Astrocyte (in vitro differentiated cells and primary cell): ENCODE results near the gene LTA. TPM values are rescaled to one million over a fixed set of nuclear protein-coding genes. Genes with fewer than 3 reads are reported as not detected.

ENCODE experiments used
- DNase-seq: peaks from one replicate; pipeline ENCODE4 v3.0.0-alpha.2; 2010; ENCODE audit warnings: low read depth
- FAIRE-seq: peaks from 2 replicates; lab custom pipeline; 2011; peaks lifted over from hg19 to GRCh38; lab: Jason Lieb, UNC
- H2AFZ ChIP-seq: 2 replicates; pipeline ENCODE4 v1.6.0; 2012; ENCODE audit warnings: low read depth, low read length, inconsistent platforms
- H3K27ac ChIP-seq: 2 replicates; pipeline ENCODE4 v1.5.1; 2011; ENCODE audit warnings: low read depth, low read length, inconsistent platforms
- H3K27me3 ChIP-seq: 2 replicates; pipeline ENCODE4 v1.6.0; 2011; ENCODE audit warnings: low read length, inconsistent platforms; ENCODE audit not compliant: insufficient read depth
- H3K36me3 ChIP-seq: 2 replicates; pipeline ENCODE4 v1.5.1; 2011; ENCODE audit warnings: low read length, inconsistent platforms; ENCODE audit not compliant: insufficient read depth
- H3K4me1 ChIP-seq: 2 replicates; pipeline ENCODE4 v1.5.1; 2011; ENCODE audit warnings: low read length, inconsistent platforms; ENCODE audit not compliant: insufficient read depth
- H3K4me2 ChIP-seq: 2 replicates; pipeline ENCODE4 v1.6.0; 2012; ENCODE audit warnings: low read length, inconsistent platforms
- H3K4me3 ChIP-seq: 2 replicates; pipeline ENCODE4 v1.5.1; 2011; ENCODE audit warnings: low read depth, mild to moderate bottlenecking, low read length, inconsistent platforms; ENCODE audit not compliant: insufficient read depth
- H3K79me2 ChIP-seq: 2 replicates; pipeline ENCODE4 v1.6.0; 2012; ENCODE audit warnings: mild to moderate bottlenecking, low read length, inconsistent platforms; ENCODE audit not compliant: insufficient read depth
- H3K9ac ChIP-seq: 2 replicates; pipeline ENCODE4 v1.6.0; 2012; ENCODE audit warnings: mild to moderate bottlenecking, low read length, inconsistent platforms
- H3K9me3 ChIP-seq: 2 replicates; pipeline ENCODE4 v1.5.1; 2012; ENCODE audit warnings: low read depth, mild to moderate bottlenecking, low read length, inconsistent platforms; ENCODE audit not compliant: insufficient read depth
- H4K20me1 ChIP-seq: 2 replicates; pipeline ENCODE4 v1.6.0; 2012; ENCODE audit warnings: low read length, inconsistent platforms; ENCODE audit not compliant: insufficient read depth
- H3K27ac Mint-ChIP-seq: one replicate; pipeline ENCODE4 v1.8.0; 2021; ENCODE audit warnings: mild to moderate bottlenecking, mixed read lengths; ENCODE audit not compliant: unreplicated experiment
- H3K27me3 Mint-ChIP-seq: one replicate; pipeline ENCODE4 v1.8.0; 2021; ENCODE audit warnings: low read depth, mixed read lengths; ENCODE audit not compliant: unreplicated experiment
- H3K36me3 Mint-ChIP-seq: one replicate; pipeline ENCODE4 v1.8.0; 2021; ENCODE audit warnings: low read depth, mixed read lengths; ENCODE audit not compliant: unreplicated experiment
- H3K4me1 Mint-ChIP-seq: one replicate; pipeline ENCODE4 v1.8.0; 2021; ENCODE audit warnings: low read depth, mixed read lengths; ENCODE audit not compliant: unreplicated experiment
- H3K4me3 Mint-ChIP-seq: one replicate; pipeline ENCODE4 v1.8.0; 2021; ENCODE audit warnings: mild to moderate bottlenecking, moderate library complexity, mixed read lengths; ENCODE audit not compliant: unreplicated experiment
- H3K9me3 Mint-ChIP-seq: one replicate; pipeline ENCODE4 v1.8.0; 2021; ENCODE audit warnings: mild to moderate bottlenecking, mixed read lengths; ENCODE audit not compliant: unreplicated experiment
- CTCF ChIP-seq: IDR thresholded peaks from 2 replicates; pipeline ENCODE4 v1.5.1; 2011; ENCODE audit warnings: low read depth, mild to moderate bottlenecking, inconsistent platforms, low read length, moderate library complexity; ENCODE audit not compliant: insufficient read depth
- EZH2 ChIP-seq: IDR thresholded peaks from 2 replicates; pipeline ENCODE4 v1.6.1; 2012; ENCODE audit warnings: mild to moderate bottlenecking, low read length, inconsistent platforms; ENCODE audit not compliant: insufficient read depth
- total RNA-seq: library from RNA; stranded (reverse); gene quantifications from 2 replicates; pipeline ENCODE4 v1.2.1, GENCODE V29; 2021

The LTA gene
- total RNA-seq, 1 donor from 2014 or later: not detected

- no peak for FAIRE-seq
- Mint-ChIP-seq H3K36me3 (peaks cover 2% of the 10 kb centered on the region), H3K4me3 (no peak overlapping the region), H3K9me3 (no peaks in the 10 kb centered on the region), H3K27ac (no peak overlapping the region), H3K27me3 (peaks cover 11% of the 10 kb centered on the region), H3K4me1 (peaks cover 9% of the 10 kb centered on the region)
- Histone ChIP-seq H4K20me1 (no peaks in the 10 kb centered on the region), H3K4me3 (no peak overlapping the region), H3K27ac (no peak overlapping the region), H3K9ac (no peak overlapping the region), H2AFZ (no peak overlapping the region), H3K4me2 (no peak overlapping the region), H3K36me3 (no peaks in the 10 kb centered on the region), H3K79me2 (no peaks in the 10 kb centered on the region), H3K4me1 (no peaks in the 10 kb centered on the region), H3K9me3 (no peaks in the 10 kb centered on the region), H3K27me3 (no peaks in the 10 kb centered on the region)
- no peak for TF ChIP-seq EZH2
- no peak for TF ChIP-seq CTCF
- DNase-seq: no peak
Measured at GRCh38 chr6:31567531-31568370, 4.3 kb upstream of the LTA start.

GRCh38 chr6:31568537-31568961, 3.5 kb upstream of the LTA start:
- no peak overlapping the region for H3K4me2 ChIP-seq
- no peaks in the 10 kb centered on the region for H3K27me3 ChIP-seq
- no peak overlapping the region for H3K27ac Mint-ChIP-seq
- H3K79me2 ChIP-seq: no peaks in the 10 kb centered on the region
- no peaks in the 10 kb centered on the region for H3K9me3 Mint-ChIP-seq
- H3K36me3 Mint-ChIP-seq: peaks cover 2% of the 10 kb centered on the region
- FAIRE-seq: no peak
- H3K9ac ChIP-seq: no peak overlapping the region
- H3K27ac ChIP-seq: no peak overlapping the region
- H3K4me1 Mint-ChIP-seq: peaks cover 9% of the 10 kb centered on the region
- DNase-seq: no peak
- H2AFZ ChIP-seq: no peak overlapping the region
- H3K36me3 ChIP-seq: no peaks in the 10 kb centered on the region
- TF ChIP-seq CTCF (no peak), EZH2 (no peak)
- H3K27me3 Mint-ChIP-seq: peaks cover 15% of the 10 kb centered on the region
- no peak overlapping the region for H3K4me3 ChIP-seq
- no peak overlapping the region for H3K4me3 Mint-ChIP-seq
- no peaks in the 10 kb centered on the region for H4K20me1 ChIP-seq
- no peaks in the 10 kb centered on the region for H3K9me3 ChIP-seq
- H3K4me1 ChIP-seq: no peaks in the 10 kb centered on the region
